Upper lobe of right lung (tissue), 1 donor: Measurements from ENCODE around the gene ITGB7. TPM values are rescaled to one million over a fixed set of nuclear protein-coding genes. Genes with fewer than 3 reads are reported as not detected.

Experiments used
- ATAC-seq: fragments of 200-7000 bp; cut with Tn5 transposase; one replicate; pipeline ENCODE4 v1.9.1; 2020; ENCODE audit warnings: mild to moderate bottlenecking, moderate library complexity
- DNase-seq: peaks from one replicate; pipeline ENCODE4 v3.0.0-alpha.2; 2020
- H3K27ac ChIP-seq: fragments of 200-600 bp; one replicate; pipeline ENCODE4 v1.8.0; 2022
- H3K27me3 ChIP-seq: fragments of 200-600 bp; one replicate; pipeline ENCODE4 v1.8.0; 2022; ENCODE audit warnings: mild to moderate bottlenecking
- H3K36me3 ChIP-seq: fragments of 200-600 bp; one replicate; pipeline ENCODE4 v1.8.0; 2022
- H3K4me1 ChIP-seq: fragments of 200-600 bp; one replicate; pipeline ENCODE4 v1.8.0; 2022
- H3K4me3 ChIP-seq: fragments of 200-600 bp; one replicate; pipeline ENCODE4 v1.8.0; 2022; ENCODE audit warnings: mild to moderate bottlenecking
- H3K9me3 ChIP-seq: fragments of 200-600 bp; one replicate; pipeline ENCODE4 v1.8.0; 2022
- intact Hi-C: fragments of 100-400 bp; cut with DNase I; formaldehyde crosslinking; loops from one replicate; pipeline ENCODE4 v1.11.0; 2022
- total RNA-seq: library from RNA; stranded (reverse); fragmentation: NEBNext Ultra II Directional; extraction: Animal tissue kit (Norgen Biotek cat#: 25700); gene quantifications from one replicate; pipeline ENCODE4 v1.2.1, GENCODE V29; 2021
- TF ChIP-seq, protein P1 (sequence below): fragments of 200-600 bp; IDR thresholded peaks from one replicate; pipeline ENCODE4 v1.8.0; 2022; ENCODE audit warnings: antibody characterized with exemption
- donor health status: DM: no; HTN: yes; CAD: no; lungs with severe emphysema.

The ITGB7 gene
- total RNA-seq, 1 donor from 2014 or later, result 7.7 TPM

DNA sequence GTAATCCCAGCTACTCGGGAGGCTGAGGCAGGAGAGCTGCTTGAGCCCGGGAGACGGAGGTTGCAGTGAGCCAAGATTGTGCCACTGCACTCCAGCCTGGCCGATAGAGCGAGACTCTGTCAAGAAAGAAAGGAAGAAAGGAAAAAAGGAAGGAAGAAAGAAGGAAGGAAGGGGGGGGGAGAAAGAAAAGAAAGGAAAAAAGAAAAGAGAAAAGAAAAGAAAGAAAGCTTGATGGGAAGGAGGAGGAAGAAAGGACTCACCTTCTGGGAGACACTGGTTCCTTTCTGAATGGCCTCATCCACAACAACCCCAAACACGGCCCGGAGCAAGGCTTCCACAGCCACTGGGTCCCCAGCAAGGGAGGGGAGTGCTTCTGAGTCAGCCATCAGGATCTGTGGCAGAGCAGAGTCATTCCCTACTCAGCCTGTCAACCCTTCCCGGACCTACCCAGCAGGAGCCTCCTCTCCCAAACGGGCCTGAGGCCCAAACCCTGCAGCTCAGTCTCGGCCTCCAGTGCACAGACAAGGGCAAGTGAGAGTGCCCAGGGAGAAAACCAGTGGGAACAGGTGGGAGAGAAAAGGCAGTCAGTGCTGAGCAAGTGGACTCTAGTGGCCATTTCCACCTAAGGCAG is 33.9 kb downstream of the ITGB7 start:
- ATAC-seq, result no peak
- DNase-seq, result no peak
- peaks cover 15% of the 10 kb centered on the region for H3K36me3 ChIP-seq
- no peaks in the 10 kb centered on the region for H3K9me3 ChIP-seq
- no peak overlapping the region for H3K27ac ChIP-seq
- TF ChIP-seq, protein P1, sequence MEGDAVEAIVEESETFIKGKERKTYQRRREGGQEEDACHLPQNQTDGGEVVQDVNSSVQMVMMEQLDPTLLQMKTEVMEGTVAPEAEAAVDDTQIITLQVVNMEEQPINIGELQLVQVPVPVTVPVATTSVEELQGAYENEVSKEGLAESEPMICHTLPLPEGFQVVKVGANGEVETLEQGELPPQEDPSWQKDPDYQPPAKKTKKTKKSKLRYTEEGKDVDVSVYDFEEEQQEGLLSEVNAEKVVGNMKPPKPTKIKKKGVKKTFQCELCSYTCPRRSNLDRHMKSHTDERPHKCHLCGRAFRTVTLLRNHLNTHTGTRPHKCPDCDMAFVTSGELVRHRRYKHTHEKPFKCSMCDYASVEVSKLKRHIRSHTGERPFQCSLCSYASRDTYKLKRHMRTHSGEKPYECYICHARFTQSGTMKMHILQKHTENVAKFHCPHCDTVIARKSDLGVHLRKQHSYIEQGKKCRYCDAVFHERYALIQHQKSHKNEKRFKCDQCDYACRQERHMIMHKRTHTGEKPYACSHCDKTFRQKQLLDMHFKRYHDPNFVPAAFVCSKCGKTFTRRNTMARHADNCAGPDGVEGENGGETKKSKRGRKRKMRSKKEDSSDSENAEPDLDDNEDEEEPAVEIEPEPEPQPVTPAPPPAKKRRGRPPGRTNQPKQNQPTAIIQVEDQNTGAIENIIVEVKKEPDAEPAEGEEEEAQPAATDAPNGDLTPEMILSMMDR, result no peak
- no peak overlapping the region for H3K4me3 ChIP-seq
- H3K4me1 ChIP-seq, result no peaks in the 10 kb centered on the region
- no peaks in the 10 kb centered on the region for H3K27me3 ChIP-seq
- intact Hi-C loops, result no loop called here

DNA sequence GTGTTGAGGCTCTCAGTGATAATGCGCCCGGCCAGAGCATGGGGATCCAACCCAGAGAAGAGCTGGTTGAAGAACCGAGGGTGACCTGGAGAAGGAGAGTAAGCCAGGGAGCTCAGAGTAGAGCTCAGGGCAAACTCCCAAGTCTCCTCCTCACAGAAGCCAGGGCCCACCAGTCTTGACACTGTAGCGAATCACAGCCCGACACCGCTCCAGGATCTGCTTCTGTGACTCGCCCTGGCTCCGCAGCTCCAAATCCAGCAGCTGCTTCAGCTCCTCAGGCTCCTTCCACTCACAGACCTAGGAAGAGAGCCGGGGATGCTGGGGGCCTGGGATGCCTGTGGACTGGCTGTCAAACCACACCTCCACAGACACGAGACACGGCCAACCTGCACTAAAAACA is 34.7 kb downstream of the ITGB7 start:
- TF ChIP-seq, protein P1, result no peak
- ATAC-seq, result no peak
- H3K36me3 ChIP-seq, result peaks cover 15% of the 10 kb centered on the region
- H3K4me1 ChIP-seq, result no peaks in the 10 kb centered on the region
- no peaks in the 10 kb centered on the region for H3K9me3 ChIP-seq
- no peak overlapping the region for H3K4me3 ChIP-seq
- no peak for DNase-seq
- H3K27ac ChIP-seq, result no peak overlapping the region
- intact Hi-C loops, result no loop called here
- no peaks in the 10 kb centered on the region for H3K27me3 ChIP-seq

DNA sequence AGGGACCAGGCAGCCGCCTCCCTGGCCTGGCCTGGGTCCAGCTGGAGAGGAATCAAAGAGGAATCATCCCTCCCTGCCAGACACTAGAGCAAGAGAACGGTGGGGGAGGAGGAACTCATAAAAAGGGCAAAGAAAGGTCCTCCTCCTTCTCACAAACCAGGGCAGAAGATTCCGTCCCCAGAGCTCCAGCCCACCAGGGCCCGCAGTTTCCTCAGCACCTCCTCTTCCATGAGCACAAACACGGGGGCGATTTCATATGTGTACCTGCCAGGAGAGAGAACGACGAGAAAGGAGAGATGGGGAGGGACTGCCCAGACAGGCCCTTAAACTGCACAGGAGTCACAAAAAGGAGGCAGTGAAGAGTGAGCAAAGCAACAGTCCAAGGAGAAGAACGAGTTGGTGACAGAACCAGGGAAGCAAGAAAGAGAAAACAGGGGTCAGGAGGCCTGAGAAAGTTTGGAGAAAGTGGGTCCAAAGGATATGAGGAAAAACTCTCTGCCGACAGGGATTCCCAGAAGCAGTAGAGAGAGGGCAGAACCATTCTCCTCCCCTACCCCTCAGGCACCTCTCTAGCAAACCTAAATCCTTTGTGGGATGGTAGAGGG is 35.2 kb downstream of the ITGB7 start:
- peaks cover 15% of the 10 kb centered on the region for H3K36me3 ChIP-seq
- H3K4me1 ChIP-seq, result no peaks in the 10 kb centered on the region
- no peak for ATAC-seq
- no peak overlapping the region for H3K4me3 ChIP-seq
- TF ChIP-seq, protein P1, result no peak
- H3K27me3 ChIP-seq, result no peaks in the 10 kb centered on the region
- intact Hi-C loops, result no loop called here
- H3K9me3 ChIP-seq, result no peaks in the 10 kb centered on the region
- DNase-seq, result no peak
- no peak overlapping the region for H3K27ac ChIP-seq

- Histone ChIP-seq H3K4me1 (no peaks in the 10 kb centered on the region), H3K36me3 (peaks cover 15% of the 10 kb centered on the region), H3K27ac (no peak overlapping the region), H3K4me3 (no peak overlapping the region), H3K9me3 (no peaks in the 10 kb centered on the region), H3K27me3 (no peaks in the 10 kb centered on the region)
- no peak for DNase-seq
- intact Hi-C loops, result no loop called here
- TF ChIP-seq, protein P1, result no peak
- no peak for ATAC-seq
Measured at GRCh38 chr12:53170876-53171724, 36.0 kb downstream of the ITGB7 start.

- intact Hi-C loops, result no loop called here
- Histone ChIP-seq H3K27ac (no peak overlapping the region), H3K27me3 (no peaks in the 10 kb centered on the region), H3K9me3 (no peaks in the 10 kb centered on the region), H3K36me3 (peaks cover 15% of the 10 kb centered on the region), H3K4me3 (no peak overlapping the region), H3K4me1 (no peaks in the 10 kb centered on the region)
- DNase-seq (no peak), ATAC-seq (no peak)
- TF ChIP-seq, protein P1, result no peak
Measured at GRCh38 chr12:53170215-53170614, 36.8 kb downstream of the ITGB7 start.
